ENCODE data around the gene ROGDI. TPM values are rescaled to one million over a fixed set of nuclear protein-coding genes. Genes with fewer than 3 reads are reported as not detected.

ROGDI gene
- total RNA-seq, 4 donors from 2014 or later = 26.3 to 50.1 (median 38.0) TPM

DNA sequence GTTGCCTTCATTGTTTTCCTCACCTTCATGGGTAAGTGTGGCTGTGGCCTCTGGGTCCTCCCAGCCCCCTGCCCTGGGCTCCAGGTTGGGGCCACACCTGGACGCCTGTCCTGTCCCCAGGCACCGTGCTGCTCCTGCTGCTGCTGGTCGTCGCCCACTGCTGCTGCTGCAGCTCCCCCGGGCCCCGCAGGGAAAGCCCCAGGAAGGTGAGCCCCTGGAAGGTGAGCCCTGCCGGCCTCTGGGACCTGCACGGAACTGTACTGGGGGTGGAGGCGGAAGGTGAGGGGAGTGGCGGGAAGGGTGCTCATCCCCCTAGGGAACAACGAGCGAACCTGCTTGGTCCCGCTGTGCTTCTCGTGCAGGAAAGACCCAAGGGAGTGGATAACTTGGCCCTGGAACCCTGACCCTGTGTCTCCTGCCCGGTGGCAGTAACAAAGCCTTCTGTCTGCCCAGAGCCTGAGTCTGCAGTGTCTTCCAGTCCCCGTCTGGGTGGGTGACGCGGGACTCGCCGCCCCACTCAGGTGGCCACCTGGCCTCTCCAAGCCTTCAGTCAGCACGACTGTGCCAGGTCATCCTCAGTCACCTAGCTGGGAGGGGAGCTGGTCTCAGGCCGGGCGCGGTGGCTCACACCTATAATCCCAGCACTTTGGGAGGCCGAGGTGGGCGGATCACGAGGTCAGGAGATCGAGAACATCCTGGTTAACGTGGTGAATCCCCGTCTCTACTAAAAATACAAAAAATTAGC is 6.4 kb downstream of the ROGDI start:
- peak overlapping the region in 3 of 4 donors; percentile 37 to 69 (median 57) for H3K4me3 ChIP-seq
- H3K27me3 ChIP-seq = no peaks in the 10 kb centered on the region
- peaks cover 0 to 25% (median 0%) of the 10 kb centered on the region in 3 donors for H3K36me3 ChIP-seq
- peaks cover 0 to 15% (median under 1%) of the 10 kb centered on the region in 4 donors for H3K4me1 ChIP-seq
- H3K27ac ChIP-seq = peak overlapping the region in 3 of 4 donors; percentile 73 to 81 (median 74)
- no peak for DNase-seq
- TF ChIP-seq, protein P1, sequence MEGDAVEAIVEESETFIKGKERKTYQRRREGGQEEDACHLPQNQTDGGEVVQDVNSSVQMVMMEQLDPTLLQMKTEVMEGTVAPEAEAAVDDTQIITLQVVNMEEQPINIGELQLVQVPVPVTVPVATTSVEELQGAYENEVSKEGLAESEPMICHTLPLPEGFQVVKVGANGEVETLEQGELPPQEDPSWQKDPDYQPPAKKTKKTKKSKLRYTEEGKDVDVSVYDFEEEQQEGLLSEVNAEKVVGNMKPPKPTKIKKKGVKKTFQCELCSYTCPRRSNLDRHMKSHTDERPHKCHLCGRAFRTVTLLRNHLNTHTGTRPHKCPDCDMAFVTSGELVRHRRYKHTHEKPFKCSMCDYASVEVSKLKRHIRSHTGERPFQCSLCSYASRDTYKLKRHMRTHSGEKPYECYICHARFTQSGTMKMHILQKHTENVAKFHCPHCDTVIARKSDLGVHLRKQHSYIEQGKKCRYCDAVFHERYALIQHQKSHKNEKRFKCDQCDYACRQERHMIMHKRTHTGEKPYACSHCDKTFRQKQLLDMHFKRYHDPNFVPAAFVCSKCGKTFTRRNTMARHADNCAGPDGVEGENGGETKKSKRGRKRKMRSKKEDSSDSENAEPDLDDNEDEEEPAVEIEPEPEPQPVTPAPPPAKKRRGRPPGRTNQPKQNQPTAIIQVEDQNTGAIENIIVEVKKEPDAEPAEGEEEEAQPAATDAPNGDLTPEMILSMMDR (IDR thresholded peaks at IDR 0.05) = no peak
- no peak for TF ChIP-seq POLR2A (IDR thresholded peaks at IDR 0.05)
- H3K9me3 ChIP-seq = no peaks in the 10 kb centered on the region

DNA sequence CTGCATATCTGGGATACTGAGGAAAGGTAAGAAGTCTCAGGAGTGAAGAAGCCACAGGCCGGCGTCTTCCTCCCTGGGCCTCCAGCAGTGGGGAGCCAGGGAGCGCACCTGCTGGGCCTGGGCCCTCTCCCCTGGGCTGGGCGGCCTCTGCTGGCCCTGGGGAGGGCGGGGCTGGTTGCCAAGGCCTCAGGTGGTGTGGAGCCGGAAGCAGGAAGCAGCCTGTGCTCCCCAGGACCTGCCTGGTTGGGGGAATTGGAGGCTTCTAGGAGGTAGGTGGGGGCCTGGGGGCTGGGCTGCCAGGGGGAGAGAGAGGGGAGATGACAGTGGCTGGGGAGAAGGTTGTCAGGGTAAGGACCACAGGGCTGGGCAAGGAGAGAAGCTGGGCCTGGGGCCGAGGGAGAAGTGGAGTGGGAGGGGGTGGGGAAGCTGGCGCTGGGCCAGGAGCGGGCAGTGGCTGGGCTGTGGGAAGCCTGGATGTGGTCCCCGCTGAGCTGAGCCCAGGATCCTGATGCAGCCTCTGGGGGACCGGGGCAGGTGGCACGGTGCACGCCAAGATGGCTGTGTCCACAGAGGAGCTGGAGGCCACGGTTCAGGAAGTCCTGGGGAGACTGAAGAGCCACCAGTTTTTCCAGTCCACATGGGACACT is 7.1 kb downstream of the ROGDI start, which contains the start of gene SMIM22:
SMIM22 (plus strand) TSS at position 189 of the 647 bp plus-strand sequence; CDS start at position 555, 366 bp downstream.
- H3K36me3 ChIP-seq = peaks cover 0 to 25% (median 0%) of the 10 kb centered on the region in 3 donors
- peak in 2 of 3 donors; percentile 82 to 87 for DNase-seq
- no peaks in the 10 kb centered on the region for H3K9me3 ChIP-seq
- peak within 1 kb of the TSS in 3 of 4 donors; percentile 37 to 69 (median 57) for H3K4me3 ChIP-seq
- H3K4me1 ChIP-seq = peaks cover 0 to 8% (median 0%) of the 10 kb centered on the region in 4 donors
- TF ChIP-seq, protein P1 (IDR thresholded peaks at IDR 0.05) = no peak
- peak in 1 of 2 donors; percentile 40 for TF ChIP-seq POLR2A (IDR thresholded peaks at IDR 0.05)
- H3K27me3 ChIP-seq = no peaks in the 10 kb centered on the region
- peak within 1 kb of the TSS in 3 of 4 donors; percentile 73 to 81 (median 74) for H3K27ac ChIP-seq

DNA sequence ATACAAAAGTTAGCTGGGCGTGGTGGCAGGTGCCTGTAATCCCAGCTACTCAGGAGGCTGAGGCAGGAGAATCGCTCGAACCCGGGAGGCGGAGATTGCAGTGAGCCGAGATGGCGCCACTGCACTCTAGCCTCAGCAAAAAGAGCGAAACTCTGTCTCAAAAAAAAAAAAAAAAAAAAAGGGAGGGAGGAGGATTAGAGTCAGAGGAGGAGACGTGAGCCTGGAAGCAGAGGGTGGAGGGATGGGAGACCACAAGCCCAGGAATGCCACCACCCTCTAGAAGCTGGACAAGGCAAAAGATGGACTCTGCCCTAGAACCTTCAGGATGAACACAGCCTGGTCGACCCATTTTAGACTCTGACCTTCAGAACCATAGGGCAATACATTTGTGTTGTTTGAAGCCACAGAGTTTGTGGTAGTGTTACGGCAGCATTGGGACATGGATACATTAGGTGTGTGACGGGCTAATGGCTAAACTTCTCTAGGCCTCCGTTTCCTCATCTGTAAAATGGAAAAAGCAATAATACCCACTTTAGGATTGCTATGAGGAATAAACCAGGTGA is 9.4 kb downstream of the ROGDI start:
- H3K4me1 ChIP-seq = peaks cover 0 to 5% (median 0%) of the 10 kb centered on the region in 4 donors
- TF ChIP-seq, protein P1 (IDR thresholded peaks at IDR 0.05) = no peak
- no peak for TF ChIP-seq POLR2A (IDR thresholded peaks at IDR 0.05)
- H3K9me3 ChIP-seq = no peaks in the 10 kb centered on the region
- DNase-seq = no peak
- H3K4me3 ChIP-seq = no peak overlapping the region
- H3K27ac ChIP-seq = no peak overlapping the region
- H3K36me3 ChIP-seq = peaks cover 0 to 8% (median 0%) of the 10 kb centered on the region in 3 donors
- no peaks in the 10 kb centered on the region for H3K27me3 ChIP-seq

DNA sequence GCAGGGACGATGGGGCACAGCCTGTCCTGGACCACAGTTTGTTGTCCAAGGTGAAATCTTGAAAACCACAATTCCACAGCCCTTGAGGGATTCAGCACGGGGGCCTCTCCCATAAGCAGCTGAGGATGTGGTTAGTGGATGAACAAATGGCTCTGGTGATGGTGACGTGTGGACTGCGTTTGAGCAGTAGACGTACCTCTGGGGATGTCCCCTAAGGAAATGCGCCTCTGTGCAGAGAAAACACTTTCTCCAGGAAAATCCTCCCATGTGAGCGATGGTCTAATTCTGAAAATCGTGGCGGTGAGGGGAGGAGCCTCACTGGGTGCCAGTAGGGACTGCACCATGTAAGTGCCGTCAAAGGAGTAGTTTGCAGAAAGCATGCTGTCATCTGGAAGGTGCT is 11.6 kb downstream of the ROGDI start:
- no peaks in the 10 kb centered on the region for H3K27me3 ChIP-seq
- peaks cover 0 to 5% (median 0%) of the 10 kb centered on the region in 4 donors for H3K4me1 ChIP-seq
- H3K36me3 ChIP-seq = no peaks in the 10 kb centered on the region
- H3K4me3 ChIP-seq = no peak overlapping the region
- TF ChIP-seq, protein P1 (IDR thresholded peaks at IDR 0.05) = no peak
- no peak for TF ChIP-seq POLR2A (IDR thresholded peaks at IDR 0.05)
- no peaks in the 10 kb centered on the region for H3K9me3 ChIP-seq
- no peak for DNase-seq
- H3K27ac ChIP-seq = no peak overlapping the region

DNA sequence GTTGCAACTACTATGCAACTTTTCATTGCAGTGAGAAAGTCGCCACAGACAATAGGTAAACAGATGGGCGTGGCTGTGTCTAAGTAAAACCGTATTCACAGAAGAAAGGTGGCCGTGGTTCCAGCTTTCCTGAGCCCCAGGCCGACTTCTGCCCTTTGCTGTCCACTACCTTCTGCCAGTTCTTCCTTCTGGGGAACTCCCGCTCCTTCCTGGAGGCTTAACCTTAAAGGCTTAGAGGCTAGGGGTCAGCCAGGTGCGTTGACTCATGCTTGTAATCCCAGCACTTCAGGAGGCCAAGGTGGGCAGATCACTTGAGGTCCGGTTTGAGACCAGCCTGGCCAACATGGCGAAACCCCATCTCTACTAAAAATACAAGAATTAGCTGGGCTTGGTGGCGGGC is 12.2 kb downstream of the ROGDI start:
- Histone ChIP-seq H3K36me3 (no peaks in the 10 kb centered on the region), H3K4me1 (peaks cover 0 to 5% (median 0%) of the 10 kb centered on the region in 4 donors), H3K9me3 (no peaks in the 10 kb centered on the region), H3K4me3 (no peak overlapping the region), H3K27me3 (no peaks in the 10 kb centered on the region), H3K27ac (no peak overlapping the region)
- no peak for DNase-seq
- TF ChIP-seq, protein P1 (IDR thresholded peaks at IDR 0.05) = no peak
- no peak for TF ChIP-seq POLR2A (IDR thresholded peaks at IDR 0.05)
